Endothelial cell of hepatic sinusoid (primary cell): Measurements from ENCODE around the gene EGF.
"Not testable (repeated sequence)": the region's sequence is repeated elsewhere in the genome, so short reads cannot be mapped to it uniquely, and the experiment has no call there.

Source experiments
- in situ Hi-C: cut with HindIII; loops from 2 replicates; pipeline ENCODE4 v1.10.0; 2017; ENCODE audit warnings: low sequenced_read_pairs

The EGF gene

DNA sequence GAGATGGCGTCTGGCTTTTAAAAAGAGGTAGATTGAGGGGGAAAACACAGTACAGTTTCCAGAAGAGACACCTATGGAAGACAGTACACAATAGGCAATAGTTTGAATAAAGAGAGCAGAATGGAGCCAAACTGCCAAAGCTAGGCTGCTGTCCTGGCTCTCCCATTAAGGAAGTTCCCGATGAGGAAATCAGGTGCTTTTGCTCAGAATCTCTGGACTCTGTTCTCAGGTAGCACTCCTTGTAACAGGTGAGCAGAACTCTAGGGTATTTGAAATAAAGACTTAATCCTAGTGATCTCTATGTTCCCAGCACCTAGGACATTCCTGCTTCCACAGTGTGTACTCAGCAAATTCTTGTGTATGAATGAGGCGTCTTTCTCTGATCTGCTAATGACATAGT, 1.6 kb downstream of the EGF start:
- in situ Hi-C loops: no loop called here

DNA sequence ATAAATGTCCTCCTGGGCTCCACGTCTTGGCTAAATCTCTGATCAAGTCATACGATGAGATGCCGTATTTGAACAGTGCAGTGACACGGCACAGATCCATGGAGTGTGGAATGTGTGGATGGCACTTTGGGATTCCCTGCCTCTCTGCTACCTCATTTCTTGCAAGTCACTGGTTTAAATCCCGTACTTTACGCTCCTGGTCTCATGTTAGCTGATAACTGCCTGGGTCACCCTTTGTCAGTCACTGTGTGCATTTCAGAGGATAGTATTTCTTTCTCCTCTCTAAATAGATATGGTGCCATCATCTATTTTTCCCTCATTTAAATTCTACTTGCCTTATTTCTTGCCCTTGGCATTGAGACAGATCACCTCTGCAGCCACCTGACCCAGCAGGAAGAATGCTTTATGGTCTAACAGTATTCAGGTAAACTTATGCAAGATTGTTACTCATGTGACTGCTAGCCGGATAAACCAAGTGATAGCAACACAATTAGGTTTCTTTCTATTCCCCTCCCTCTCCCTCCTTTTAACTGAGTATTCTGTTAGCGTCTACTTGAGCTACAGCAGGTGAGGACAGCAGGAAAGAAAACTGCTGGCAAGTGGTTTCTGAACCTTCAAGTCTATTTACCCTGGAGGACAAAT, 2.8 kb downstream of the EGF start:
- in situ Hi-C loops: no loop called here

DNA sequence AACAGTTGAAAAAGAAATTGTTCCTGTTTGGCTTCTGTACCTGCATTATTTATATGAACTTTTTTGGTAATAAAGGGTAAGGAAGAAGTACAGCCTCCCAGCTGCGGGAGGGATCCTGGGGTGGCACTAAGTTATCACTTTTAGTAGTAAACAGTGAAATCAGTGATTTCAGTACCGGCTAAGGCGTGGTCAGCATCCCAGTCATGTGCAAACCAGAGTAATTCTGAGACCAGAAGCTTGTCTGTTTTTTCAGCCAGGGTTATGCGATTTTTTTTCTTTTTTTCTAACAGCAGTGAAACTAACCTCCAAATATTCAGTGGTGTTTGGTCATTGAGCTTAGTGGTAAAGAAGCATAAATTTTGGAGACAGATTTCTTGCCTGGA, 3.3 kb downstream of the EGF start:
- in situ Hi-C loops: no loop called here

DNA sequence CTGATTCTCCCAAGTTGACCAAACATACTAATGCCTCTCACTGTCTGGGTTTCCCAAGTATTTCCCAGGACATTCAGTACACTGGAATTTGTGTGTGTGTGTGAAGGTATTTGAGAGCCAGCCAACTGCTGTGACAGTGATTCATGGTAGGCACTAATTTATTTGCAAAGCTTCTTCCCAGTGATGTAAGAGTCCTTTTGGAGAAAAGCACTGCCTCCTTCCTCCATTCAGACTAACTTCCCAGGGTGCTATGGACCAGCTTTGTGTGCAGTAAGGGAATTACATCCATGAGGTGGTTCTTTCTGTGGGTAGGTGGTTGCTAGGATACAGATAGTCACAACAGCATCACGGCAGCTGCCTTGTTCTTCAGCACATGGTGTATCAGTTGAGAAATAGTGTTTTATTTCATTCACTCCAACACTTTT, 8.7 kb downstream of the EGF start:
- in situ Hi-C loops: loop anchor here (10.0 kb wide), 1 partner anchor 267 kb away; no protein-coding TSS in a partner anchor

DNA sequence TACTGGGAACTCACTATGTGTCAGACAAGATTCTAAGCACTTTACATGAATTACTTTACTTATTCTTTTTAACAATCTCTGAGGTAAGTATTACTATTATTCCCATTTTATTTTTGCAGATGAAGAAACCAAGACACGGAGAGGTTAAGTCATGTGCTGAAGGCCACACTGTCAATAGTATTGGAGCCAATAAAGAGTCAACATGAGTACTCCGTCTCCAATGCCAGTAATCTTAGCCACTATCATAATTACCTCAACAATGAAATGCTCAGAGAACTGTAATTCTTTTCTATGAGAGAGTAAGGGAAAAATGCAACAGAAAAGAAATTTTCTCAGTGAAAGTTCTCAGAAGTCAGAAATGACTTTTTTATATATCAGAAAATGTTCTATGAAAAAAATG, 12.7 kb downstream of the EGF start:
- in situ Hi-C loops: loop anchor here (10.0 kb wide), 1 partner anchor 271 kb away; no protein-coding TSS in a partner anchor

DNA sequence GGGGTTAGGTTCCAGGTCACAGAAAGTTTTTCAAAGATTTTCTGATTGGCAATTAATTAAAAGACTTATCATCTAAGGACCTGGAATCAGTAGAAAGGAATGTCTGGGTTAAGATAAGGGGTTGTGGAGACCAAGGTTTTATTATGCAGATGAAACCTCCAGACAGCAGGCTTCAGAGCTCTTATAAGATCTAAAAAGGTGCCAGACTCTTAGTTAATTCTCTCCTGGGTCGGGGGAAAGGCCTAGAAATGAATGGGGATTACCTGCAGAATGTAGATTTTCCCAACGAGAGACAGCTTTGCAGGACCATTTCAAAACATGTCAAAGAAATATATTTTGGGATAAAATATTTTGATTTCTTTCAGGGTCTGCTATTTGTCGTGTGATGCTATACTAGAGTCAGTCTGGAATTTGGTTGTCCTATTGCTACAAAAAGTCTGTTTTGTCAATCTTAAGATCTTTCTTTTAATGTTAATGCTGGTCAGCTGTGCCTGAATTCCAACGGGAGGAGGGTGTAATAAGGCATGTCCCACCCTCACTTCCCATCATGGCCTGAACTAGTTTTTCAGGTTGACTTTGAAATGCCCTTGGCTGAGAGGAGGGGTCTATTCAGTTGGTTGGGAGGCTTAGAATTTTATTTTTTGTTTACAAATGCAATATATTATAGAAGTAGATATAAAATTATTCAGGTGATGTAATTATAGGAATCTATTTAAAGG, 15.8 kb downstream of the EGF start:
- in situ Hi-C loops: loop anchor here (10.0 kb wide), 1 partner anchor 274 kb away; no protein-coding TSS in a partner anchor

DNA sequence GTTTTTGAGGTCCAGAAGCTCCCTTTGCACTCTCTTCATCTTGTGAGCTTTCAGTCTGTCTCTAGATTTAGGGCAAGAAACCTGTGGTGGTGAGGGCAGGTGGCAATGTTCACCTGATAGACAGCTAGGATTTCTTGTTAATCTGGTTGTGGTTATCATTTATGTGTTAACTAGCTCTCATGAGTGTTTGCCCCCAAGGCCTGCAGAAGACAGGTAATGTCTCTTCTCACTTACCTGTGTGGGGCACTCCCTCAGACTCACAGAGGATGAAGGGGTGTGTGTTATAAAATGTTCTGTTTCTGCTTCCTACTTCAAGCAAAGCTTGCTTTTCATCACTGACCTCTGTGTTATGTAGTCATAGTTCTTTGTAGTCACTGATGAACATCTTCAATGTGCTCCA, 17.8 kb downstream of the EGF start:
- in situ Hi-C loops: no loop called here

DNA sequence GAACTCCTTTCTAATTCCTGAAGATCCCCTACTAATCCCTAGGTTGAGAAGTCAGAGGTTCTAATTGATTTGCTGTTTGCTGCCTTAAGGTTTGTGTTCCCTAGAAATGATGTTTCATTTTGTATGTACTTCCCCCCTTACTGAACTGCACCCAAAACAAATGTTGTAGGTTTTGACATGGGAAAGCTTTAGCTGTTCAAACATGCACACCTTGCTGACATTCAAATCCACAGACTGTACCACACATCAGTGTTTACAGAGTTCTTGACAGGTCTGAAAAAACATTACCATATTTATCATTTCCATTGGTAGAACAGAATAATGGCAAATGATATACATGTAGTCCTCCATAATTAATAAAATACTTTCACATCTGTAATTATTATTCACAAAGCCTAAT, 18.2 kb downstream of the EGF start:
- in situ Hi-C loops: no loop called here

DNA sequence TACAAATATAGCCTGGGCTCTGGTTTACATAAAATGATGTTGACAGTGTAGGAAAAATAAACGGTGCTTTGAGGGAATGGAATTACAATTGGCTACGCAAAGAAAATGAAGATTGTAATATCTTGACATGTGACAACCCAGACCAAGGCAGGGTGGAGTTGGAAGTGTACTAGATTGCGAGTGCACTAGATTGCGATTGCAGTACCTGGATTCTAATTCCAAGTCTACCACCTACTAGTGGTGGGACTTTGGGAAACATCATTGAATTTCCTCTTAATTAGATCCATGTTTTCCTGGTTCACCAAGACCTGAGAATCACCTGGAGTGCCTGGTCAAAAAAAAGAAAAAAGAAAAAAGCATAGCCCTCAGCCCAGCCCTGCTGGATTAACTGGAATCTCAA, 18.6 kb downstream of the EGF start:
- in situ Hi-C loops: no loop called here

DNA sequence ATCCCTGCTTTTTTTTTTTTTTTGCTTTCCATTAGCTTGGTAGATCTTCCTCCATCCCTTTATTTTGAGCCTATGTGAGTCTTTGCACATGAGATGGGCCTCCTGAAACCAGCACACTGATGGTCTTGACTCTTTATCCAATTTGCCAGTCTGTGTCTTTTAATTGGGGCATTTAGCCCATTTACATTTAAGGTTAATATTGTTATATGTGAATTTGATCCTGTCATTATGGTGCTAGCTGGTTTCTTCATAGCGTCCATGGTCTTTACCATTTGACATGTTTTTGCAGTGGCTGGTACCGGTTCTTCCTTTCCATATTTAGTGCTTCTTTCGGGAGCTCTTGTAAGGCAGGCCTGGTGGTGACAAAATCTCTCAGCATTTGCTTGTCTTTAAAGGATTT, 24.7 kb downstream of the EGF start:
- in situ Hi-C loops: not testable (repeated sequence)

DNA sequence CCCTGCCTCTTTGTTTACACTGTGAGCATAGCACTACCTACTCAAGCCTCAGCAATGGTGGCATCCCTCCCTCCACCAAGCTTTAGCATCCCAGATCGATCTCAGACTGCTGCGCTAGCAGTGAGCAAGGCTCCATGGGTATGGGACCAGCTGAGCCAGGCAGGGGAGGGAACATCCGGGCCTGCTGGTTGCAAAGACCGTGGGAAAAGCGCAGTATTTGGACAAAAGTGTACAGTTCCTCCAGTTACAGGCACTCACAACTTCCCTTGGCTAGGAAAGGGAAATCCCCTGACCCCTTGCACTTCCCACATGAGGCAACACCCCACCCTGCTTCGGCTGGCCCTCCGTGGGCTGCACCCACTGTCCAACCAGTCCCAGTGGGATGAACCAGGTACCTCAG, 26.5 kb downstream of the EGF start:
- in situ Hi-C loops: no loop called here

DNA sequence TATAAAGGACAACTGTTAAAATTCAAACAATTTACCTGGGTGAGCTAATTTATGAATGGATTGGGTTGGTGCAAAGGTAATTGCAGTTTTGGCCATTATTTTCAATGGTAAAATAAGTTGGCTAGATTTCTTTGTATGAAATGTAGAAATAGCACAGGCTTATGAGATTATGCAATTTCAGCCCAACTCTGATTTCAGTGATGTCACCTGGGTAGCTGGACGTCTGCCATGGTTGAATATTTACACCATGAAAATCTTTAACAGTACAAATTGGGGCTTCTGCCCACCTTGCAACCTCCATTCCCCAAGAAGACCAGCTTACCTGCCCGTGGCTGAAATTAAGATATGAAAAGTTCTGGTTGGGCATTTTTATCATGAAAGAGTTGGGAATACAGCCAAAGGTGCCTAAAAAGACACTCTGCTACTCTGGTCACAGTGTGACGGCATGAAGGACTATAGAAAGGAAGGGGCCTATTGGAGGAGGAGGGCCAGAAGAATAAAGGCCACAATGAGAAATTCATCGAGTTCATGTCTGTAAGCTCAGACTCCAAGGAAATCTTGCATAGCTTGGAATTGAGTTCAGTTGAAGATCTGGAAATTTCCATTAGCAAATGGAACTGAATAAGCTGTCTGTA, 29.7 kb downstream of the EGF start:
- in situ Hi-C loops: no loop called here

DNA sequence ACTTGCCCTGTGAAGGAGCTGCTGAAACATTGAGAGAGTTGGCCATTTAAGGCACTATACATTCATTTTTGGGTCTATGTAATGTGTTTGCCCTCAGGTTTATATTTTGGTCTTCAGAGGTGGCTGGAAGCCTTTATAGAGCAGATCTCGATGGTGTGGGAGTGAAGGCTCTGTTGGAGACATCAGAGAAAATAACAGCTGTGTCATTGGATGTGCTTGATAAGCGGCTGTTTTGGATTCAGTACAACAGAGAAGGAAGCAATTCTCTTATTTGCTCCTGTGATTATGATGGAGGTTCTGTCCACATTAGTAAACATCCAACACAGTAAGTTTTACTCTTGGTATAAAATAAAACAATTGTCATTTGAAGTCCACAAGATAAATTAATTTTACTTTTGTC, 31.1 kb downstream of the EGF start:
- in situ Hi-C loops: no loop called here

DNA sequence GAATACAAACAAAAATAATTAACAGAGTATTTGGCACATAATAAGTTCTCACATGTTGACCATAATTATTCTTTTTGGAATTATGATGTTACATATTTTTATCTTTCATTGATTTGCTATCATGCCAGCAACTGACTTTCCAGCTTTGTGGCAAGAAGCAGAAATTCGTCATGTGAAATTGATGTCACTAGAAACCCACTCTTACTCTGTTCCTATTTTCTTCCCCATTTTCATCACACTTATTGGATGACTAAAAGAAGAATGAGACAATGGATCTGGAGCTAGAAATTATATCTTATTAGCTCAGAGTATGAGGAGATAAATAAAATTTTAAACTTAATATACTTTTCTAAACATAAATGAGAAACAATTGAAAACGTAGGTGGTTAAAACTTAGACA, 31.9 kb downstream of the EGF start:
- in situ Hi-C loops: no loop called here

DNA sequence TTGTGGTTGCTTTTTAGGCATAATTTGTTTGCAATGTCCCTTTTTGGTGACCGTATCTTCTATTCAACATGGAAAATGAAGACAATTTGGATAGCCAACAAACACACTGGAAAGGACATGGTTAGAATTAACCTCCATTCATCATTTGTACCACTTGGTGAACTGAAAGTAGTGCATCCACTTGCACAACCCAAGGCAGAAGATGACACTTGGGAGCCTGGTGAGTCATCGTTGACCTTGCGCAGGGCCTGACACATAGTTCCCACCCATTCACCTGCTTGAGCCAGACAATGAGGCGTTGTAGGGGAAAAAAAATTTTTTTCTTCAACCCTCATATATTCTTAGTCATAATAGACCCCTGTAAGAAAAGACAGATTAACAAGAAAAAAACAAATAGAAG, 32.4 kb downstream of the EGF start:
- in situ Hi-C loops: no loop called here

DNA sequence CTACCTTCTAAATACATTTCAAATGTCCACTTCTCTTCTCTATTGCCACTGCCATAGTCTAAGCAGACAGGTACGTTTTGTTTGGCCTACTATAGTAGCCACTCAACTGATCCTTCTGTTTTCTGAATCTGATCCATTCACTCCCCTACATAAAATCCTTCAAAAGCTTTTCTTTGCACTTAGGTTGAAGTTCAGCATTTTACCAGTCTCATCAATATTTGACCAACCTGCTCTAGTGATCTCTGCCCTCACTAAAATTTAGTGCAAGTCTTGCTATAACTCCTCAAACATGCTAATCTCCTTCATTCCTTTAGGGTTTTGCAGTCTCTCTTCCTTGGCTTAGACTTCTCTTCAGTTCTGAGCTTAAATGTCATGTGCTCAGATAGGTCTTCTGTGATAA, 33.4 kb downstream of the EGF start:
- in situ Hi-C loops: no loop called here

DNA sequence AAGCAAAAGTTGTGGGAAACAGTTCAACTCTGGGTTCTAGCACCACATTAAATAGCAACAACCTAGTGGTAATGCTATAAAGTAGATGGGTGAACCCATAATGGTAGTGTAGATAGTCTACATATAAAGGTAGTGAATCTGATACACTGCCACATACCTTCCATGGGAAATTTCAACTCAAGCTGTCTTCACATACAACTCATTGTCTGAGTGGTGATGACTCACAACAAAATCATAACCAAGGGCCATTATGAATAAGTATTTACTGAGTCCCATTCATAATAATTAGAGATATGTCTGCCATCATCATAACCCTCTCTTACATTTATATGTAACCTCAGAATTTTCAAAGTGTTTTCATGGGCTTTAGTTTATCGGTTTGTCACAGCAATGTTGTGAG, 34.8 kb downstream of the EGF start:
- in situ Hi-C loops: no loop called here

DNA sequence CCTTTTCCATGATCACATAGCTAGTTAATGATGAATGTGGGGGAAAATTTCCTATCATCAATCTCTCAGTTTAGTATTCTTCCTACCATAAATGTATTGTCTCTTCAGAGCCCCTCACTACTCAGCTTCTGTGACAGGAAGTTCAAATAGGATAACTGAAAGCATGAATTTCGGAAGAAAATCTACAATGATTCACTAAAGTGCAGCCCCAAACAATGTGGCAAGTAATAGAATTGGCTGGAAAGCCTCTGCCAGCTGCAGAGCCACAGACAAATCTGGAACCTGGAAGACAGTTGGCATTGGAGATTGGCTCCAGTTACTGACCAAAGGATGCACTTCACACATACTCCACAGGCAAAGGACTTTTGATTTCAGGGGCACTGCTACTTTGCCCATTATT, 35.2 kb downstream of the EGF start:
- in situ Hi-C loops: no loop called here

DNA sequence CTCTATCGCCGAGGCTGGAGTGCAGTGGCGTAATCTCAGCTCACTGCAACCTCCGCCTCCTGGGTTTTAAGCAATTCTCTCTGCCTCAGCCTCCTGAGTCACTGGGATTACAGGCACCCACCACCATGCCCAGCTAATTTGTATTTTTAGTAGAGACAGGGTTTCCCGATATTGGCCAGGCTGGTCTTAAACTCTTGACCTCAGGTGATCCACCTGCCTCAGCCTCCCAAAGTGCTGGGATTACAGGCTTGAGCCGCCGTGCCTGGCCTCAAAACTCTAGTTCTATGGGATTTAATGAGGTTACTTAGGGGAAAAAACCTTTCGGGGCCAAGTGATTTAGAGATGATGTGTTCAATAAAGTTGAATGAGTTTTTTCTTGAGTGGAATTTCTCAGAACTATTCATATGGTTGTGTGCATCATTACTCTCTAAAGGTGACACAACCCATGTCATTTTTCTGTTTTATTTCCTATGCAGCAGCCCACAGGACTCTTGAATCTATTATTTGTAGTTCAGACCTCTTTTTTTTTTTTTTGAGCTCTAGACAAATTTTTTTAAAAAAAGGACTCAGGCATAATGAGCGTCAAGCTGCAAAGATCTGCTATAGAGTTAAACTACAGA, 36.5 kb downstream of the EGF start:
- in situ Hi-C loops: not testable (repeated sequence)

DNA sequence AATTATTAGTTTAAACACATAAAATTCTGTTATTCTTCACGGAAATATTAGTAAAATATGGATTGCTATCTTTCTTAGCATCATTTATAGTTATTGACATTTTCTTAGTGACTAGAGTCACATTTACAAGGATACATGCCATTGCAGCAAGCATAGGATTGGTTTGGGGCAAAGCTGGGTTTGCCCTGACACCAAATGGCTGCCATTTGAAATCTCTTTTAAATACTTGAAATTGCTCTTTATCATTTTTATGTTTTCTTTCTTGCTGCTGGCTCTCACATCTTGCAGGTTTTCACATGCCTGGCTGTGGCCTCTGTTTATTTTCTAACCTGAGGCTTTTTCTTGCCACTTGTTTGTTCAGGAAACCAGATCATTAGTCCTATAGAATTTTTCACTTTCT, 39.9 kb downstream of the EGF start:
- in situ Hi-C loops: no loop called here

DNA sequence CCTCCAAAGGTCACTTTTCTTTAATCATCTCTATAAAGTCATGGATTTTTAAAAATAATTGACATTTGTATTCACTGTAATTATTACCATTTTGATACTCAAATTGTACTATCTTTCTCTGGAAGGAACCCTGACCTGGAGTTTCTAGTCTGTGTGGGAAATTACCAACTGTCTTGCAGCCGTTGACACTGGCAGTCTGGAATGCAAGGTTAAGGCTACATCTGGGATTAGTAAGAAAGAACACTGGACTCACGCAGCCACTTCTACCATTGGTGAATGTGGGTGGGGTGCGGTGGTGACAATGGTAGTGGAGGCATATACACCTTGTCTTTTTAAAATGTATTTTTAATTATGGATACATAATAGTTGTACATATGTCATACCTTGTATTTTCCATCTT, 40.9 kb downstream of the EGF start:
- in situ Hi-C loops: no loop called here

DNA sequence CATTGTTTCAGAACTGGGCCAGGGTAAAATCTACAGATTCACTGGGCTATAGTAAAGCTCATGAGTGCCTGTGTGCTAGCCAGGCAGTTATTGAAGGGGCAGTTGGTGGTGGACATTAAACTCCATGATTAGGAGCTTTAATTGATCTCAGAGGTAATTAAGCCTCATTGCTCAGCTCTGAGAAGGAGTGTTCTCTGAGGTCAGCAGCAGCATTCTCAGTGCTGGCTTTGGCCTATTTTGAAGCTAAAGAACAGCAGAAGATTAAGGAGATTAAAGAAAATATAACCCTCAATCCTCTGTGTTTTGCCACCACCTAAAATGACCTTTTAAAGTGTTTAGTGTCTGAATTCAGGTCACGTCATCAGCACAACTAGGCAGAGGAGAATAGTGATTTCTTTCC, 42.5 kb downstream of the EGF start:
- in situ Hi-C loops: no loop called here
